NCI-H2227 (cell line): ENCODE measurements around the gene MACROD2.

Source experiments
- DNase-seq: peaks from one replicate; lab custom pipeline; 2025; ENCODE audit not compliant: unreplicated experiment; lab: John Stamatoyannopoulos, UW

Gene MACROD2

DNA sequence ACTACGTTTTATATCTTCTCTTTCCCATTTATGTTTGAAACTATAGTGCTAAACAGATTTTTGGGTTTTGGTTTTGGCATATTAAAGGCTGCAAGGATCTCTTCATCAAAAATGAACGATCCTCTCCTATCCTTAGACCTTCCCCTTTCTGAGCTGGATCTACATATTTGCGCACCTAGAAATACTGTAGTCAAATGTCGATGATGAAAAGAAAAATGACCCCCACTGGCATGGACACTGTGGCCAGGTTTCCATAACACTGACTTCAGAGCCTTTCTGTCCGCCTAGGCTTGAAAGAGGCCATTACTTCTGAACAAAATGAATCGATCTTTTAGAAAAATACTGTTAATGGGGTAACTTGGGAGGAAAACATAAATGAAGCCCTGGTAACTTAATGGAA lies 336.3 kb downstream of the MACROD2 start:
- no peak for DNase-seq

- DNase-seq = no peak
These were observed 337.6 kb downstream of the MACROD2 start for GRCh38 chr20:14332866-14333265.

DNA sequence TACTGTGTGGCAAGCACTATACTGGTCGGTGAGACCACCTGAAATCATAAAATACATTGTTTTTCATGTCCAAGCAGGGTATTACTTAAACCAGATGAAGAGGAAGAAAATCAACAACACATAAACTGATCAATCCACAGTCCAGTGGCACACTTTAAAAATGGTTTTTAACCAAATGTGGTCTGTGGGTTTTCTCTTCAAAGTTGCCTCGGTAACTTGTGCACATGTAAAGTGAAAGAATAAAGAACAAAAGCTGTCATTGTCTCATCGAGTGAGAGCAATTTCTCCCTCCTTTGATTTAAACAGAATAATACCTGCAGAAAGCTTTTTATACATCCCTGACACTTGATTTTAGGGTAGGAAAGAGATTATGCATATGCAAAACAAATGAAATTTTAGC lies 338.4 kb downstream of the MACROD2 start:
- DNase-seq = no peak

DNA sequence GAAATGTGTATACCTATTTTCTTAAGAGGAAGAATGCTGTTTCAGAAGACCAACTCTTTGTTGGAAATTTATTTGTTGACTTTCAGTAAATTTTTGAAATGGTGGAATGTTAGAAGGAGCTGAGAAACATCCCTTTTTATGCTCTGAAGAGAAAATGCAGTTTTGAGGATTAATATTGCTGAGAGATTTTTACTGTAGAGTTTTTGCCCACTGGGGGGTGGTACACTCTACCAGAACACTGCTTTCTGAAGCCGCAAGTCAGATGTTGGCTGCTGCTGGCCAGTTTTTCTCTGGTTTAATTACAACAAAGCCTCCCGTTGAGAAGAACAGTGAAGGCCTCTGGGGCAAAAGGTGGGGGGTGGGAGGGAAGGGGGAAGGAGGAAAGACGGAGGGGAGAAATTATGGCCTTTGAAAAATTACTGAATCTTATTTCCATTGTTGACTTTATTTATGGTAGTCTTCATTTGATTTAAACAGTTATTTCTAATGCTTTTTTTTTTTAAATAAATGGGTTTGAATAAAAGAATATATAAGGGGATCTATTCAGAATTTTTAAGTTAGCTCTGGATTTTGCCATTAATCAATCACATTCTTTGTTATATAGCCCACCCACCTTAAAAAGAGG lies 339.1 kb downstream of the MACROD2 start:
- DNase-seq = peak; percentile 73

GRCh38 chr20:14335052-14335451 lies 339.7 kb downstream of the MACROD2 start:
- no peak for DNase-seq

- peak; percentile 25 for DNase-seq
These were observed 341.4 kb downstream of the MACROD2 start for GRCh38 chr20:14336686-14337085.

DNA sequence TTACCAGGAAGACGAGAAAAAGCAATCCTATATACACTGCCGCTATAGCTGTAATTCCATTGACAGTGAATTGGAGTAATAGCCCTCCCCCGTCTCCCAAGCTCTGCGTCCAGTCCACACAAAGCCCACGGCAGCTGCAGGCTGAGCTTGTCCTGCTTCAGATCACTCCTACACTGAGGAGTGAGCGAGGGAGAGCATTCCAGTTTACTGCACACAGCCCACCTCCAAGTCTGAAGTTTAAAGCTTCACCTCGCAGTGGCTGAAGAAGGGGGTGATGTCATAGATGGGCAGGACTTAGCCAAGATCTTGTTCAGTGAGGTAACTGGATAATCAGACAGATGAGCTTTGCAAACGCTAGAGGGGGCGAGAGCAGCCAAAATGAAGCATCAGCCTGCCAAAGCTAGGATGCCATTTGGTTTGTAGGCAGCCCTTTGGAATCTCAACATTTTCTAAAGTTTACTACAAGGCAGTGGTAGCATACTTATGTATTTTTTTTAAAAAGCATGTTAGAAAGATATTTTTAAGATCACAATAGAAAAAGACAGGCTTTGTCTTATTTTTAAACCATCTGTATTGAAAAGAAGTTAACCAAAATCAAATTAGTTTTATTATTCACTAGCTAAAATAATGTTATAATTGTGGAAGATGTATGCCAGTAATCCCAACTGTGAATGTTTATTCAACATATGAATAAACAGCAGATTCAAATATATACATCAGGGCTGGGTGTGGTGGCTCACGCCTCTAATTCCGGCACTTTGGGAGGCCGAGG lies 342.3 kb downstream of the MACROD2 start, which contains the start of gene FLRT3:
Gene FLRT3, minus strand, starts transcription at position 213 of the 772 bp plus-strand sequence. CDS start 10,106 bp downstream, outside the sequence.
- peak; percentile 92 for DNase-seq

- no peak for DNase-seq
These were observed 346.5 kb downstream of the MACROD2 start for GRCh38 chr20:14341801-14342200.

- DNase-seq = no peak
These were observed 347.6 kb downstream of the MACROD2 start for GRCh38 chr20:14342918-14343317.

- DNase-seq = no peak
These were observed 348.3 kb downstream of the MACROD2 start for GRCh38 chr20:14343491-14344065.

DNA sequence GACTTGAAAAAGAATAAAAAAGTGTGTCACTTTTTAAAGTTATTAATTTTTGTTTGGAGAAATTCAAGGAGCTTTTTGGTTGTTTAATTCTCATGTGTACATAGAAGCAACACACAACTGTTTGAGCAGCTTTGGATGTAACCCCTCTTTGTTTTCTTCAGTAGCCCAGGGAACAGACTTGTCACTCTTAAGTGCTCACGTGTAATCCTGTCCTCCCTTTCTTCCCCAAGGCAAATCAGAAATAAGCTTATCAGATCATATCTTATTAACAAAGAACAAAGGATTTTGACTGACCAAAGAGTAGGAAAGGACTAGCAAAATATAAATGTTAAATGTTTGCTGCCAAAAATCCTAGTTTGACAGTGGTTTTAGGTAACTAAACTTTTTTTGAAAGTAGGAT lies 349.4 kb downstream of the MACROD2 start:
- DNase-seq = no peak

GRCh38 chr20:14355791-14356190 lies 360.5 kb downstream of the MACROD2 start:
- no peak for DNase-seq

DNA sequence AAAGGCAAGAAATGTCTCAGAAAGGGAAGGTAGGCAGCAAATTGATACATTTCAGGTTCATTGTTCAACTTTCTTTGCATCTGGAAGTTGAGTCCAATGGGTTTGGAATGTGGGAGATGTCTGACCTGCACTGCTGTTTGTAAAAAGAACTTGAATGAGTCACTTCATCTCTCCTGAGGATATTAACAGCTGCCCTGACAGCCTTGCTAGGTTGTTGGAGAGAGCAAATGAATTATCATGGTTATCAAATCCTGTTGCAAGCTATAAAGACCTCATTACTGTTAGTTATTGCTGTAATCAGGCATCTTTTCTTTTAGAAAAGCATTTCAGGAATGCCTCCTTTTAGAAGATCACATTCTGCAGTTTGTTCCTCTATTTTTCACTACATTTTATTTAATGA lies 365.1 kb downstream of the MACROD2 start:
- no peak for DNase-seq

DNA sequence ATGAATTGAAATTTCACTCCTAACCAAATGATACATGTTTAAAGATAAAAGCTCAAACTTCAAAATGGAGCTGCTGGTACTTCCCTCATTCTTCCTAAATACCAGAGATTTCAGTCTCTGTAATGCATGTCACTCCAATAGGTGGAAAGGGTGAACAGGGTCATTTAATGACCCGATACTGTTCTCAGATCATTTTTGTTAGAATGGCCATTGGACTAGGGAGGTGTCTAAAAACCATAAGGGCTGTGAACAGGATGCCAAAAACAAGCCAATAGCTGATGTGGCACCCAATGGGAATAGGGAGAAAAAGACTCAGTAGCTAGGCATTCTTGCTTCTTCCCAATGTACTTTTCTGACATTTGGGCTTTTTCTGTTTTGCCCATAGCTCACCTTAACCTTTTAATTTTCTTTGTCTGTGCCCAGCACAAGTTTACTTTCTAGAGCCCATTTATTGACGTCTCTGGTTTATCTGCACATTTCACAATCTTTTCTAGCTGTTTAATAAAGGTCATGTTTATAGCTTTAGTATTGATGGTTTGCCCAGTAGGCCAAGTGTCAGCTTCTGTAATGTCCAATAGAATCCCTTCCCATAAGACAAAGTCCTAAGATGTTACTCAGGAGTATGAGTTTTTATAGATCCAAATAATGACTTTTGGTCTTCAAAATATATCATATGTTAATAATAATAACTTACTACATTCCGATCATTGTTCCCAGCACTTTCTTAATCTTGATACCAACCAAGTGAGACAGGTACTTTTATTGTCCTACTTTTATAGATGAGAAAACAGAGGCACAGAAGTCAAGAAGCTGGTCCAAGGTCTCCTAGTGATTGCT lies 366.4 kb downstream of the MACROD2 start:
- DNase-seq = no peak

DNA sequence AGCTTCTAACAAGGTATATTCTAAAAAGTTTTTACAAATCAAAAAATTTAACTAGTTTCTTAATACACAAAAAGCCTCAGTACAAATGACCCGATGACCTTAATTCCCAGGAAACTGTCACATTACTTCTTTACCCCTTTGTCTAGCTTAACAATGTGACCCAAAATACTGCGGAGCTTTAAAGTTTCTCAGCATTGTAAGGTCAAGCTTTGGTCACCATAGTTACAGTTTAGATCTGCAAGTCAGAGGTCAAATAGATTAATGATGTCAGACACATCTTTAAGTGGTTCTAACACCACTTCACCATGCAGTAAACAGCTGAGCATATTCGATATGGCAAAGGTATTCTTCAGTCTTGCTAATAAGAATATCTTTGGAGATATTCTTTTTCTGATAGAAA lies 378.9 kb downstream of the MACROD2 start:
- DNase-seq = peak; percentile 23

- DNase-seq = peak; percentile 59
These were observed 380.2 kb downstream of the MACROD2 start for GRCh38 chr20:14375416-14375985.

DNA sequence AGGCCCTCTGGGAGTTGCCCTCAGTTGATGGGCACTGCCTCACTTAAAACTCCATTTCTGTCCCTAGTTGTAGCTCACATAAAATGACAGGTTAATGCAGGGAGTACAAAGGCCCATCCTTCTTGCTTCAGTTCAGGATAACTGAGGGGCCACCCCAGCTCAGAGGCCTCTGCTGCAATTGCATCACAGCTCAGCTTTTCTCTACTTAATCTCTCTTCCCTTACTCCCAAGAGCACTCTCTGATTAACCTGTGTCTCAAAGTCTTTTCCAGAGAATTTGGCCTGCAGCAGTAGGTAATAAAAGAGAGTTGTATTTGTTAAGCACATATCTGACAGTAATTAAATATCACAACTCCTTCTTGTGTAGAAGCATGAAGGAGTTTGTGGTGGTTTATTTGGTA lies 383.0 kb downstream of the MACROD2 start:
- no peak for DNase-seq

DNA sequence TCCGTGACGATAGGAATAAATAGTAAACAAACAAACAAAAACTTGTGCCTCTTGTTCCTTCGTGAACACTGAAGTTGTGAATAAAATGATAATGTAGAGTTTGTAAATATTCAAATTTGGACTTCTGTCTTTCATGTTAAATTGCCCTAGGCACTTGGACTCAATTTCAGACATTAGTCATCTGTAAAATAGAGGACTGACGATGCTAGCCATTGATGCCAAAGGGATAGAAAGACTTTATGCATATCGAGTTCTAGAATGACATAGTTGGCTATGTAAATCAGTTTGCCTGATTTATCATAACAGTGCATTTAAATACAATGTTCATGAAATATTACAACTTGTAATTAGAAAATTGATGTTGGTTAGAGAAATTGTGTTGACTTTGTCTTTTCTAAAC lies 388.0 kb downstream of the MACROD2 start:
- DNase-seq = no peak

DNA sequence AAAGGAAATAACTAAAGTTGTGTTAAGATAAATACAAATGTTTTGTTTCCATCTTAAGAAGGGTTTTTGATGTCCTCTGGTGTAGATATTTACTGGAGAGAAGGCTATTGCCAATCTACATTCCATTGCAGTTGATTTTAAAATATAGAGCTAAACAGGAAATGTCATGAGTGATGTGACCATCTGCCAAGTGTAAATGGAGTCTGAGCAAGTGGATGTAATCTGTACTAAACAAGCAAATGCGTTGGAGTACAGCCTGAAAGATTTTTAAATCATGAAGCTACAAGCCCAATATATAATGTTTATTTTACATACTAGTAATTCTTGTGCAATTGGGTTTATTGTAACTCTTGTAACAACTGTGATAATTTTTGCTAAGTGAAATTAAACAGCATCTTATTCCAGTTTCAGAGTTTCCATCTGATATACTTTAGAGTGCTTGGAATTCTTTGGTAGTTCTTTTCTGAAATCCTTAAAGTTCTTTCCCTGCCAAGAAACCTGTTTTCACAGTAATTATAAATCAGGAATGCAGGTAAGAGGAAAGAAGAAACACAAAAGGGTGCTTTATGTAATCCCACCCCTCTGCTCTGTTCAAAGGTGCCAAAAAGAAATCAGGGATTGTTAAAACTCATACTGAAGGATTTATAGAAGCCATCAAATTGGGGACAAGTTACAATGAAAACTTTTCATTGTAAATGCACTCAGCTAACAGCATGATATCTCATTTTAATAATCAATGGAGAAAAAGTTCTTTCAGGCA lies 389.3 kb downstream of the MACROD2 start:
- no peak for DNase-seq

DNA sequence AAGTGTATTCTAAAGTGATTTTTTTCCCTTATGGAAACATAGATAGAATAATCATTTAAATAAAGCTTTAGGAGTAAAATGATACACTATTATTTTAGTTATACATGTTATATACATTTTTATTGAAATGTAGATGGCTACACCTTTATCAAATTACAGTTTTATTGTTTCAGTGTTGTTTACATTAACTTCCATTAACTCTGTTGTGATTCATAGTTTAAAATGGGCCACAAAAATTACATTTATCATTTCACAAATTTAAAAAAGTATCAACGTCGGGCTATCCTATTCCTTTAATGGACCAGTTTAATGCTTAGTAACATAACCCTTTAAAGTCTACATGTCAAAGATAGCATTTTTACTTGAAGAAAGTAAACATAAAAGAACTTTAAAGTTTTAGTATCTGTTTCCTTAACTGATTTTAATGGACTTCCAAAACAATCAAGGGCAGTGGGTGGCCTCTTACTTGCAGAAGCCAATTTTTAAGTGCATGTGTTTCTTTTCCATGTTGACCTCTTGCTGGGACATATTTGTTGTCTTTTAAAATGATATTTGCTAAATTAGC lies 389.9 kb downstream of the MACROD2 start:
- no peak for DNase-seq
